Measurements from ENCODE around the gene ZNF888.
"Not testable (repeated sequence)": the region's sequence is repeated elsewhere in the genome, so short reads cannot be mapped to it uniquely, and the experiment has no call there.

The ZNF888 gene

DNA sequence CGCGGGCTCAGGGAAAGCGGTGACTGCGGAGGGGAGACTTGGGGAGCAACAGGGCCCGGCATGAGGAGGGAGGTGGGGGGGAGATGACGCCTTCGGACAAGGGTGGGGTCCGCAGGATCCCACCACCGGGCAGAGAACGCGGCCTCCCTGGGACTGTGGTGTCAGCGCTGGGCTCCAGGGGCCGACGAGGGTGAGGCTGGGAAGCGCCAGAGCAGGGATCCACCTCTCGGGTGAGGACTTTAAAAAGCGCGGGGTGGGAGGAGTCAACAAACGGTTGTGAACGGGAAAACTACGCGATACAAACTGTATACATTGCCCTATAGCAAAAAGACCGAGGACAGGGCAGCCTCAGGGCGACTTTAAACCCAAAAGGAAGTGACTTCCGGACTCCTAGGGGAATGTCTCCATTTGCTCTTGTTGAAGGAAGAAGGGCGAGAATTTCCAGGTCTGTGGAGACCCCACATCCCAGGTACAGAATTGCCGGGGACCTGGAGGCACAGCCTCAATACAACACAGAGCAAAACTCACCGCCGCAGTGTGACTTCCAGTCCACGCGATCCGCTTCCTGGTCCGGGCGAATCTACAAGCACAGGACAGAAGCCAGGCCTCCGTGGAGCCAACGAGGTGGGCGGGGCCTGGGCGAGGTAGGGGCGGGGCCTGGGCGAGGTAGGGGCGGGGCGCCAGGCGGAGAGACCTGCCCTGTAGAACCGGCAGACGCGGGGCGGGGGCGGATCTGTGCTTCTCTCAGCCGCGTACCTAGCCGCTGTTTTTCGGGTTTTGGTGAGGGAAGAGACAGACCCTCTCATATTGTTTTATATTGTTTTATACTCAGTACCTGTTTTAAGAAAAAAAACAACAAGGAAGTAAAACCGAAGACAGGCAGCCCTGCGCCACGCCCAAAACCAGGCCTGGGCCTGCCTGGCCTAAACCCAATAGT, at the start of gene ZNF888:
Gene ZNF888, minus strand, starts transcription at position 588 of the 937 bp plus-strand sequence. CDS start 5,555 bp downstream, outside the sequence.
- FAIRE-seq: no peak

DNA sequence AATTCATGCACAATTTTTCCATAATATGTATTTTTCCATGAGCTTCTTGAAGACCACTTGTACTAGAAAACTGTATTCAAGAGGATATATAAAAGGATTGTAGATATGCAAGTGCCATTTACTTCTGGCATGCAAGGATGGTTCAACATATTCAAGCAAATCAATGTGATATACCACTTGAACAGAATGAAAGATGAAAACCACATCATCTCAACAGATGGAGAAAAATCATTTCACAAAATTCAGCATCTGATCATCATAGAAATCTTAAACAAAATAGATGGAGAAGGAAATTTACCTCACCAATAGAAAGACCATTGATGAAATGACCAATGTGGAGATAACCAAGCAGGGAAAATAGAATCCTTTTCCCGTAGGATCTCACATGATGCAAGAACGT, 44.5 kb upstream of the ZNF888 start:
- no peak for FAIRE-seq

DNA sequence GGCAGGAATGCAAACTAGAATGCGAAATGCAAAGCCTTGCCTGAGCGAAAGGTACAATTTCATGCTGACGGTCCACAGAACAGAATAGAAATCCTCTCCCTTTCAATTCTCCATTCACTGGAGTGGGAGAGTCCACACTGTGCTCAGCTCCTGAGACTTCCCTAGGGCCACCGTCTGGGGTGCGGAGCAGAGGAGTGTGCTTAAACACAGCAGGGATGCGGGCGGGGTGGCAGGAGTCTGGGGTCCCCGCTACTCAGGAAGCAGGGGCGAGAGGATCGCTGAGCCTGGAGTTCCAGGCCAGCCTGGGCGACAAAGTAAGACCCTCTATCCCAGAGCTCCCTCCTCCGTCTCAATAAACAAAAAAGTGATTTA, 40.0 kb upstream of the ZNF888 start:
- FAIRE-seq: no peak

DNA sequence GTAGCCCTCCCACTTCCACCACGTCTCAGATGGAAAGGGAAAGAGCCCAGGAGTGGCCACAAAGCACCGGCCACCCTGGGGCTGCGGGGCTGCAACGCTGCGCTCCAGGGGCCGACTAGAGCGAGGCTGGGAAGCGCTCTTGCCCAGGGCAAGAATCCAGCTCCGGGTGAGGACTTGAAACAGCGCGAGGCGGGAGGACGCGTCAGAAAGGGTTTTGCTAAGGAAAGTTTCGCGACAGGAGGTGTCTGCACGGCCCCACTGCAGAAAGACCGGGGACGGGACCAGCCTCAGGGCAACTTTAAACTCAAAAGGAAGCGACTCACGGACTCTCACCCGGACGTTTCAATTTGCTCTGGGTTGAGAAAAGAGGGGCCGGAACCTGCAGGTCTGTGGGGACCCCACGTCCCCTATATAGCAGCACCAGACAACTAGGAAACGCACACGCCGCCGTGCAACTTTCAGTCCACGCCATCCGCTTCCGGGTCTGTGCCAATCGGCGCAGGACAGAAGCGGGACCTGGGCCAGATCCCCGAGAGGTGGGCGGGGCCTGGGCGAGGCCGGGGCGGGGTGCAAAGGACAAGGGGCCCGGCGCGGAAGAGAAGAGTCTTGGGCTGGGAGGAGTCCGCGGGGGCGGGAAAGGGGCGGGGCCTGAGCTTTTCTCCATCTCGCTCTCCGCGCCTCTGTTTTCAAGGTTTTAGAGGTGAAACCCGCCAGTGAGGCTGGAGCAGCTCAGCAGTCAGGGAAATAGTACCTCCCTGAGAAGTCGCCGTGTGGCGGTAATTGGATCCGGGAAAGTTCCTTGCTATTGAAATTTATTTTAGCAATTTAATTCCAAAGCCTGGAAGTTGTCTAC, 39.4 kb upstream of the ZNF888 start, which contains the start of gene ZNF816:
Gene ZNF816, minus strand, starts transcription at position 488 of the 853 bp plus-strand sequence. CDS start 6,792 bp downstream, outside the sequence.
- FAIRE-seq: peak; percentile 17

DNA sequence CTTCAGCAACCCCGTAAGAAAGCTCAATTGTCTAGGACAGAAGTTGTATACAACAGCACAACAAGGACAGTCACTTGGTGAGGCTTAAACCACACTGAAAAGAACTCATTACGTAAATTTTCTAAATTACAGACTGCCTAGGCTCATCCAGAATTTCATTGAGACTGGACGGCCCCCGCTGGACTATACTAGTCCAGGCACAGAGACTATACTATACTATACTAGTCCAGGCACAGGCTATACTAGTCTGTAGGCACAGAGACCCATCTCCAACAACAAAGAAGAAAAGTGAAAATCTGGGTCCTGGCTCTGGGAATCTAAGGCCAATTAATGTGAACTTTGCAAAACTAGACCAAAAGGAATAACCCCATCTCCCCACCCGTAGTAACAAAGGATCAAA, 38.8 kb upstream of the ZNF888 start:
- no peak for FAIRE-seq

DNA sequence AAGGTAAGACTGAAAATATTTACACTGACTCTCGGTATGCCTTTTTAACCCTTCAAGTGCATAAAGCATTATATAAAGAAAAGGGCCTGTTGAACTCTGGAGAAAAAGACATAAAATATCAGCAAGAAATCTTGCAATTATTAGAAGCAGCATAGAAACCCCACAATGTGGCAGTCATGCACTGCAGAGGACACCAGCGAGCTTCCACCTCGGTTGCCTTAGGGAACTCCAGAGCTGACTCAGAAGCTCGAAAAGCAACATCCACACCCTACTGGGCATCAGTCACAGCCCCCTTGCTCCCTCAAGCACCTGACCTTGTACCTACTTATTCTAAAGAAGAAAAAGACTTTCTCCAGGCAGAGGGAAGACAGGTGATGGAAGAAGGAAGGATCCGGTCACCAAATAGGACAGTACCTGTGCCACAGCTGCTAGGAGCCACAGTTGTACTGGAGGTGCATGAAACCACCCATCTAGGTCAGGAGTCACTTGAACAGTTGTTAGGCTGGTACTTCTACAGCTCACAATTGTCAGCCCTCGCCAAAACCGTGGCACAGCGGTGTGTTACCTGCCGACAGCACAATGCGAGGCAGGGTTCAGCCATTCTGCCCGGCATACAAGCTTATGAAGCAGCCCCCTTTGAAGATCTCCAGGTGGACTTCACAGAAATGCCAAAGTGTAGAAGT, 36.5 kb upstream of the ZNF888 start:
- no peak for FAIRE-seq

DNA sequence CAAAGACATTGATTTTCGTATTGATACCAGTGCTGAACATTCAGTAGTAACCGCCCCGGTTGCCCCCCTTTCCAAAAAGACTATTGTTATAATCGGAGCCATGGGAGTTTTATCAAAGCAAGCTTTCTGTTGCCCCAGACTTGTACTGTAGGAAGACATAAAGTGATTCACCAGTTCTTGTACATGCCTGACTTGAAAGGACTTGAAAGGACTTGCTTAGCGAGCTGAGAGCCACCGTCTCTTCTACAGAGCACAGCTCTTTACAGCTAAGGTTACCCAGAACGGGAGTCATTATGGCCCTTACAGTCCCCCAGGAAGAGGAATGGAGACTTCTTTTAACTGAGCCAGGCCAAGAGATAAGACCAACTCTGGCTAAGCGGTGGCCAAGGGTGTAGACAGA, 34.4 kb upstream of the ZNF888 start:
- no peak for FAIRE-seq

DNA sequence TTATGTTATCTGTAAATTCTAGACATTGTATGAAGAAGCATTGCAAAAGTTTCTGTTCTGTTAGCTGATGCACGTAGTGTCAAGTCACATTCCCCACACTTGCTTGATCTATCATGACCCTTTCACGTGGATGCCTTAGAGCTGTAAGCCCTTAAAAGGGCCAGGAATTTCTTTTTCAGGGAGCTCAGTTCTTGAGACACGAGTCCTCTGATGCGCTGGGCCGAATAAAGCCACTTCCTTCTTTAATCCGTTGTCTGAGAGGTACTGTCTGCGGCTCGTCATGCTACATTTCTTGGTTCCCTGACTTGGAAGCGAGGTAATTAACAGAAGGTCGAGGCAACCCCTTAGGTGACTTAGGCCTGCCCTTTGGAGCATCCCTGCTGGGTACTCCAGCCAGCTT, 33.7 kb upstream of the ZNF888 start:
- FAIRE-seq: no peak

DNA sequence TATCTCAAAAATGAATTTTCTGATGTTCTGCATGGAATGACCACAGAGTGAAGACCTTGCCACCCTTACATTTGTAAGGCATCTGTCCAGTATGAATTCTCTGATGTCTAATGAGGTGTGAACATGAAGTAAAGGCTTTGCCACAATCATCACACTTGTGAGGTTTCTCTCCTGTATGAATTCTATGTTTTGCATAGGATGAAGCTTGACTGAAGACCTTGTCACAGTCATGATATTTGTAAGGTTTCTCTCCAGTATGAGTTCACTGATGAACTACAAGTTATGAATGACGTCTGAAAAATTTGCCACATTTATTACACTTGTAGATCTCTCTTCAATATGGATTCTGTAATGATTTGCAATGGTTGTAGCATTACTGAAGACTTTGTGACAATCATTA, 26.2 kb upstream of the ZNF888 start:
- FAIRE-seq: no peak

DNA sequence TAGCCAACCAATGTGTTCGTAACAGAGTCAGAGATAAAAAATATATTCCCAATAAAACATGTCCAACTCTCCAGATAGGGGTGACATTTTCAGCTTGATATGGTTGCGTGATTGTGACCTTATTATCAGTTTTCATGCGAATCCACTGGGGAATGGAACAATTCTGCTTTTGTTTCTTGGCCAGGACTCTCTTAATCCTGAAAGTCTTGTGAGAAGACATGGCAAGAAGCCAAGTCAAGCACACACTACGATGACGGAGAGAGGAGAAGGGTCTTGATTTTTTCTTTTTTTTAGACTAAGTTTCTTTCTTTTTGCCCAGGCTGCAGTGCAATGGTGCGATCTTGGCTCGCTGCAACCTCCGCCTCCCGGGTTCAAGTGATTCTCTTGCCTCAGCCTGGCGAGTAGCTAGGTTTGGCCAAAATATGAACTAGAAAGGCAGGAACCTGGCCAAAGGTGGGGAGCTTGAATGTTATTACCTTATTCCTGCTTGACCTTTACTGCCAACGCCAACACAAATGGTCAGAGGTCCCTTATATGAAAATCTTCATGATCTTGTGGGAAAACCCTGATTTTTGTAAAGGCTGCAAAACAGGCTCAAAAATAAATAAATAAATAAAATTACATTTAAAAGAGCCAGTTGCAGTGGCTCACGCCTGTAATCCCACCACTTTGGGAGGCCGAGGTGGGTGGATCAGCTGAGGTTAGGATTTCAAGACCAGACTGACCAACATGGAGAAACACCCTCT, 25.0 kb upstream of the ZNF888 start:
- no peak for FAIRE-seq

DNA sequence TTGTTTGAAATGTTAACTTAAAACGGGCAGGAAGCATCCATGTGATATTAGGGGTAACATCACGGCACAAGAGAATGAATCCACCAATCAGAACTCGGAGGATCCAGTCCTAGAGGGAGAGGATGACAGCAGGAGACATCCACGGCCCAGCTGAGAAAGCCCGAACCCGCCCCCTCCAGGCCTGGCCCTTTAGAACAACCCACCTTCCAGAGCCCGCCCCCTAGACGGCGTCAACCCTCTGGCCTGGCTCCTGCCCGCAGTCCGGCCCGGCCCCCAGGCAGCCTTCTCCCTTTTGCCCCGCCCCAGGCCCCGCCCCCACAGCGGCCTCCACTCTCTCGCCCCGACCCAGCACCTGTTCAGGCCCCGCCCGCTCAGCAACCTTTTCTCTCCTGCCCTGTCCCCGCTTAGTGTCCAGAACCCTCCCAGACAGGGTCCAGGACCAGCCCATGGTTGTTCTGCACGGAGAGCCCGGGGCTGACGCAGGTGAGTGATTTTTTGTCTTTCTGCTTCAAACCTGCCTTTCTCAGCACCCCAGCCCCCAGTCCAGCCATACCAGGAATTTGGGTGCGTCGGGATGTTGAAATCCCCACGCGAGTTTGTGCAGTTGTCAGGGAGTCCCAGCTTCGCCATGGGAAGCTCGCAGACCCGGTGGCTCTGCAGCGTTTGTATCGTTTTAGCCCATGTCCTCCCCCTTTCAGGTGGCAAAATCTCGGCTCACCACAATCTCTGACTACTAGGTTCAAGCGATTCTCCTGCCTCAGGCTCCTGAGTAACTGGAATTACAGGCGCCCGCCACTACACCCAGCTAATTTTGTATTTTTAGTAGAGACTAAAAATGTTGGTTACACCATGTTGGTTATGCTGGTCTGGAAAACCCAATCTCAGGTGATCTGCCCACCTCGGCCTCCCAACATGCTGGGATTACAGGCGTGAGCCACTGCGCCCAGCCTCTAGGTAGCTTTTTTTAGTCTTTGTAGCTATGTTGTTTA, 23.4 kb upstream of the ZNF888 start:
- no peak for FAIRE-seq

DNA sequence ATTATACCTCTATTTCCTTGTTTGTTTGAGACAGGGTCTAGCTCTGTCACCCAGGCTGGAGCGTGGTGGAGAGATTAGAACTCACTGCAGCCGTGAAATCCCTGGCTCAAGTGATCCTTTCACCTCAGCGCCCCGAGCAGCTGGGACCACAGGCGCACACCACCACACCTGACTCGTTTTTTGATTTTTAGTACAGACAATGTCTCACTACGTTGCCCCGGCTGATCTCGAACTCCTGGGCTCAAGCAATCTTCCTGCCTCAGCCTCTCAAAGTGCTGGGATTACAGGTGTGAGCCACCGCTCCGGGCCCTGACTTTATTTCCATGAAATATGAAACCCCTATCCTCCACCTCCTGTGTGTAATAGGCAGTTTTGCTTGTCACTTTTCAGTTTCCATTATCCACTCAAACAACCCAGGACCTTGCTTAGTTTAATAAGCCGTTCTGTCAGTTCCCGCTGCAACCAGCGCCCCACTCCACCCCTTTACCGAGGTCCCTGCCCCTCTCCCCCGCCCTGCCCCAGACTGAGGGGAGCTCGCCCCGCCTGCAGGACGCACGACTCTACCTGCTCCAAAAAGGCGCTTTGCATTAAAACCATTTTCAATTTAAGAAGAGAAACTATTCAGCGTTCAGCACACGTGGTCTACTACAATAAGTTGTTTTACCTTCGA, 22.6 kb upstream of the ZNF888 start:
- no peak for FAIRE-seq

DNA sequence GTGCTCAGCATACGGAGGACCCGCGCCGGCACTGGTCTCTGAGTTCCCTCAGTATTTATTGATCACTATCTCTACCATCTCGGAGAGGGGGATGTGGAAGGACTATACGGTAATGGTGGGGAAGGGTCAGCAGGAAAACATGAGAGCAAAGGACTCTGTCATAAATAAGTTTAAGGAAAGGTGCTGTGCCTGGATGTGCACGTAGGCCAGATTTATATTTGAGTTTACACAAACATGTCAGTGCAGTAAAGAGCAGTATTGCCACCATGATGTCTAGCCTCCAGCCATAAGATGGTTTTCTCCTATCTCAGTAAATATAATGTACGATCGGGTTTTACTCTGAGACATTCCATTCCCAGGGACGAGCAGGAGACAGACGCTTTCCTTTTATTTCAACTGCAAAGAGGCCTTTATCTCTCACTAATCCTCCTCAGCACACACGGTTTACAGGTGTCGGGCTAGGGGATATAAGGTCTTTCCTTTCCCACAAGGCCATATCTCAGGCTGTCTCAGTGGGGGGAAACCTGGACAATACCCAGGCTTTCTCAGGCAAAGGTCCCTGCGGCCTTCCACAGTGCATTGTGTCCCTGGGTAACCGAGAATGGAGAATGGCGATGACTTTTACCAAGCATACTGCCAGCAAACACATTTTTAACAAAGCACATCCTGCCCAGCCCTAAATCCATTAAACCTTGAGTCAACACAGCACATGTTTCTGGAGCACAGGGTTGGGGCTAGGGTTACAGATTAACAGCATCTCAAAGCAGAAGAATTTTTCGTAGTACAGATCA, 21.7 kb upstream of the ZNF888 start:
- FAIRE-seq: not testable (repeated sequence)

DNA sequence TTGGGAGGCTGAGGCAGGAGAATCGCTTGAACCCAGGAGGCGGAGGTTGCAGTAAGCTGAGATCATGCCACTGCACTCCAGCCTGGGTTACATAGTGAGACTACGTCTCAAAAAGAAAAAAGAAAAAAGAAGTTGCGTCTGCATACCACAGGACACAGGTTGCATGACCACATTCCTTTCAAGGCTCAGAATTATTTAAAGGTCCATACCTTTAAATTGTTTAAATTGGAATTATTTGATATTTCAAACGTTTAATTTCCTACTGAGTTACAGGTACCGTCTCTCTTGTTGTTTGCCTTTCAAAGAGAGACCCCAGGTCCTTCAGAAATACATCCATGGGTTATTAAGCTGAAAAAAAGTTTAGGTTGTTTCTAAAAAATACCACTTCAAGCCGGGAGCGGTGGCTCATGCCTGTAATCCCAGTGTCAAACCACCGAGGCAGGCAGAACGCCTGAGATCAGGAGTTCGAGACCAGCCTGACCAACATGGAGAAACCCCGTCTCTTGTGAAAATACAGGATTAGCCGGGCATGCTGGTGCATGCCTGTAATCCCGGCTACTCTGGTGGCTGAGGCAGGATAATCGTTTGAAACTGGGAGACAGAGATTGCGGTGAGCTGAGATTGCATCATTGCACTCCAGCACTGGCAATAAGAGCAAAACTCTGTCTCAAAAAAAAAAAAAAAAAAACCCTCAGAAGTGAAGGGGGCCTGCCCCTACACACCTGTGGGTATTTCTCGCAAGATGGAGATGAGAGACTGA, 20.8 kb upstream of the ZNF888 start:
- no peak for FAIRE-seq

DNA sequence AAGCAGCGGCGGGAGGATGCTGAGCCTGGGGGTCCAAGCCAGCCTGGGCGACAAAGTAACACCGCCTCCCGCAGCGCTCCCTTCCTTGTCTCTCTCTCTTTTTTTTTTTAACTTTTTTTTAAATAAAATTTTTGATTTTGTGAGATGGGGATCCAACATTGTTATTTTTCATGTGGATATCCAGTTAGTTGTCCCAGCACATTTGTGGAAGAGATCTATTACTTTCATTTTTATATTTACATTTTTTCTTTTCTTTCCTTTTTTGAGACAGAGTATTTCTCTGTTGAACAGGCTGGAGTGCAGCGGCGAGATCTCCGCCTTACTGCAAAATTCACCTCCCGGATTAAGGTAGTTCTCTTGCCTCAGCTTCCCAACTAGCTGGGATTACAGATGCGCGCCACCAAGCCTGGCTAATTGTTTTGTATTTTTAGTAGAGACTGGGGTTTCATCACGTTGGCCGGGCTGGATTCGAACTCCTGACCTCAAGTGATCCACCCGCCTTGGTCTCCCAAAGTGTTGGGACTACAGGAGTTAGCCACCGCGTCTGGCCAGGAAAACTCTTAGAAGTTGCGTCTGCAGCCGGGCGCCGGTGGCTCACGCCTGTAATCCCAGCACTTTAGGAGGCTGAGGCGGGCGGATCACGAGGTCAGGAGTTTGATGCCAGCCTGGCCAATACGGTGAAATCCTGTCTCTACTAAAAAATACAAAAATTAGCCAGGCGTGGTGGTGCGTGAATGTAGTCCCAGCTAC, 20.1 kb upstream of the ZNF888 start:
- no peak for FAIRE-seq

DNA sequence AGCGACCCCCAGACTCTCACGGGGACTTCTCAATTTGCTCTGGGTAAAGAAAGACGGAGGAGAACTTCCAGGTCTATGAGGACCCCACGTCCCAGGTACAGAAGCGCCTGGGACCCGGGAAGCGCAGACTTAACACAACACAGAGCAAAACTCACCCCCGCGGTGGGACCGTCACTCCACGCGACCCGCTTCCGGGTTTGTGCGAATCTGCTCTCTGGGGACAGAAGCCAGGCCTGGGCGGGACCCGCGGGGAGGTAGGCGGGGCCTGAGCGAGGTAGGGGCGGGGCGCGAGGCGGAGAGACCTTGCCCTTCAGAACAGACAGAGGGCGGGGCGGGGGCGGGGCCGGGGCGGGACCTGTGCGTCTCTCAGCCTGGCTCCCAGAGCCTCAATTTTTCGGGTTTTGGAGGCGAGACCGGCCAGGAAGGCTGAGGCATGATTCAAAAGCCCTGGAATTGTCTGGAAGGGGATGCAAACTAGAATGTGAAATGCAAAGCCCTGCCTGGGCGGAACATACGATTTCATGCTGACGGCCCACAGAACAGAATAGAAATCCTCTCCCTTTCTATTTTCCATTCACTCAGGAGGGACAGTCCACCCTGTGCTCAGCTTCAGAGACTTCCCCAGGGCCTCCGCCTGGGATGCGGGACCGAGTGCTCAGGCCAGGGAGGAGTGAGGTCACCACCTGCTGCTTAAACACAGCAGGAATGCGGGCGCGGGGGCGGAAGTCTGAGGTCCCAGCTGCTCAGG, 19.3 kb upstream of the ZNF888 start:
- FAIRE-seq: no peak

DNA sequence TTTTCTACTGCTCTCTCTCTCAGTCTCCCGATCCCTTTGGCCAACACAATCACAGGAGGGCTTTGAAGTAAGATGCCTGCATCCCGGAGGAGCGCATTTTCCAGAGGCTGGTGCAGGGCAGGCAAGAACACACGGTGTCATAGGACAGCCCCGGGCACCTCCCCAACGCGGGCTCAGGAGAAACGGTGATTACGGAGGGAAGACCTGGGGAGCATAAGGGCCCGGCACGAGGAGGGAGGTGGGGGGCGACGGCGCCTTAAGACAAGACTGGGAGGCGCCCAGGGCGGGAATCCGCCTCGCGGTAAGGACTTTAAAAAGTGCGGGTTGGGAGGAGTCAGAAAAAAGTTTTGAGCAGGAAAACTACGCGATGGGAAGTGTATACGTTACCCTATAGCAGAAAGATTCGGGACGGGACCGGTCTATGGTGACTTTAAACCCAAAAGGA, 18.7 kb upstream of the ZNF888 start:
- FAIRE-seq: no peak

Data from G401.6 (cell line).